Natural killer cell (primary cell): ENCODE results near the gene METTL21A. TPM values are rescaled to one million over a fixed set of nuclear protein-coding genes. Genes with fewer than 3 reads are reported as not detected.
"Not testable (repeated sequence)": the region's sequence is repeated elsewhere in the genome, so short reads cannot be mapped to it uniquely, and the experiment has no call there.

Source experiments
- ATAC-seq, 3 donors: fragments of 150-1000 bp in 2 of 3; fragments of 200-7000 bp in 1 of 3; cut with Tn5 transposase; 1 replicate in 1 of 3; 2 replicates in 2 of 3; pipeline ENCODE4 v1.10.0; 2021; ENCODE audit warnings: mild to moderate bottlenecking in 2 of 3, moderate library complexity in 2 of 3
- DNase-seq, 2 donors: peaks; one replicate each; pipeline versions ENCODE4 v3.0.0 to v3.0.0-alpha.2; 2013 to 2021; ENCODE audit warnings: mixed read lengths in 1 of 2
- H3K27ac ChIP-seq: one replicate; pipeline ENCODE4 v1.5.1; 2013; ENCODE audit warnings: mild to moderate bottlenecking, low read length
- H3K27me3 ChIP-seq: one replicate; pipeline ENCODE4 v1.6.1; 2013; ENCODE audit warnings: low read length; ENCODE audit not compliant: control insufficient read depth, insufficient read depth
- H3K36me3 ChIP-seq: one replicate; pipeline ENCODE4 v1.6.1; 2013; ENCODE audit warnings: low read length; ENCODE audit not compliant: control insufficient read depth, insufficient read depth
- H3K4me1 ChIP-seq: one replicate; pipeline ENCODE4 v1.6.1; 2013; ENCODE audit warnings: low read length; ENCODE audit not compliant: control insufficient read depth, insufficient read depth
- H3K4me3 ChIP-seq: one replicate; pipeline ENCODE4 v1.5.1; 2013; ENCODE audit warnings: low read length
- H3K9me3 ChIP-seq: one replicate; pipeline ENCODE4 v1.6.1; 2013; ENCODE audit warnings: low read length; ENCODE audit not compliant: control insufficient read depth, insufficient read depth
- H3K27ac Mint-ChIP-seq, 2 donors: one replicate each; pipeline ENCODE4 v1.8.0; 2022; ENCODE audit warnings: mild to moderate bottlenecking in 2 of 2, mixed read lengths in 2 of 2, moderate library complexity in 1 of 2
- H3K27me3 Mint-ChIP-seq, 2 donors: one replicate each; pipeline ENCODE4 v1.8.0; 2022; ENCODE audit warnings: low read depth in 2 of 2, mixed read lengths in 2 of 2
- H3K36me3 Mint-ChIP-seq: one replicate; pipeline ENCODE4 v1.8.0; 2022; ENCODE audit warnings: mixed read lengths
- H3K4me1 Mint-ChIP-seq, 2 donors: one replicate each; pipeline ENCODE4 v1.8.0; 2022; ENCODE audit warnings: mixed read lengths in 2 of 2
- H3K4me3 Mint-ChIP-seq: one replicate; pipeline ENCODE4 v1.8.0; 2022; ENCODE audit warnings: mild to moderate bottlenecking, moderate library complexity, mixed read lengths
- H3K9me3 Mint-ChIP-seq, 2 donors: one replicate each; pipeline ENCODE4 v1.8.0; 2022; ENCODE audit warnings: mixed read lengths in 2 of 2
- CTCF ChIP-seq: fragments of 200-600 bp; IDR thresholded peaks from one replicate; pipeline ENCODE4 v1.8.0; 2022; ENCODE audit warnings: antibody characterized with exemption
- WGBS: methylation state at CpG from one replicate; pipeline ENCODE4 v1.1.7; 2013; ENCODE audit warnings: missing lambda C conversion rate; ENCODE audit not compliant: insufficient coverage; 5-methylcytosine and 5-hydroxymethylcytosine counted together
- intact Hi-C: fragments of 100-400 bp; cut with micrococcal nuclease; formaldehyde crosslinking; loops from one replicate; pipeline ENCODE4 v1.14.2; 2022
- total RNA-seq, 4 donors: library from RNA; stranded (reverse); fragments of 120-200 nt in 1 of 4; gene quantifications; one replicate each; pipeline versions ENCODE4 v1.2.3 to v1.2.4, GENCODE V29; 2013 to 2022

Gene METTL21A
- total RNA-seq, 3 donors from 2014 or later (not counting 1 experiment from before 2014, with no cell fraction given) = 10.1 to 11.5 (median 11.0) TPM

GRCh38 chr2:207660994-207661393 is 35.8 kb upstream of the METTL21A start:
- no peaks in the 10 kb centered on the region for H3K36me3 Mint-ChIP-seq
- no peaks in the 10 kb centered on the region for H3K4me1 Mint-ChIP-seq
- H3K9me3 Mint-ChIP-seq = no peaks in the 10 kb centered on the region
- intact Hi-C loops = no loop called here
- ATAC-seq (no peak), DNase-seq (no peak)
- H3K4me3 Mint-ChIP-seq = no peak overlapping the region
- no peak overlapping the region for H3K27ac Mint-ChIP-seq
- no peak for TF ChIP-seq CTCF
- H3K4me1 ChIP-seq = no peaks in the 10 kb centered on the region
- no peaks in the 10 kb centered on the region for H3K27me3 Mint-ChIP-seq
- no peak overlapping the region for H3K4me3 ChIP-seq
- no peaks in the 10 kb centered on the region for H3K27me3 ChIP-seq
- H3K9me3 ChIP-seq = no peaks in the 10 kb centered on the region
- H3K27ac ChIP-seq = no peak overlapping the region
- no peaks in the 10 kb centered on the region for H3K36me3 ChIP-seq
- 96% methylated on average over 7 of the region's 7 CpGs for WGBS

- no peaks in the 10 kb centered on the region for H3K9me3 Mint-ChIP-seq
- Histone ChIP-seq H3K4me1 (no peaks in the 10 kb centered on the region), H3K36me3 (no peaks in the 10 kb centered on the region), H3K27me3 (no peaks in the 10 kb centered on the region), H3K9me3 (no peaks in the 10 kb centered on the region), H3K4me3 (no peak overlapping the region), H3K27ac (no peak overlapping the region)
- H3K4me1 Mint-ChIP-seq = no peaks in the 10 kb centered on the region
- 67% methylated on average over 1 of the region's 4 CpGs for WGBS
- DNase-seq (no peak), ATAC-seq (no peak)
- no peaks in the 10 kb centered on the region for H3K36me3 Mint-ChIP-seq
- intact Hi-C loops = no loop called here
- no peak for TF ChIP-seq CTCF
- no peak overlapping the region for H3K27ac Mint-ChIP-seq
- H3K27me3 Mint-ChIP-seq = no peaks in the 10 kb centered on the region
- no peak overlapping the region for H3K4me3 Mint-ChIP-seq
Measured at GRCh38 chr2:207658156-207658555, 33.0 kb upstream of the METTL21A start.

GRCh38 chr2:207655000-207655399 is 29.8 kb upstream of the METTL21A start:
- Histone ChIP-seq H3K4me1 (no peaks in the 10 kb centered on the region), H3K9me3 (no peaks in the 10 kb centered on the region), H3K27ac (no peak overlapping the region), H3K27me3 (no peaks in the 10 kb centered on the region), H3K36me3 (no peaks in the 10 kb centered on the region), H3K4me3 (no peak overlapping the region)
- ATAC-seq = no peak
- 66% methylated on average over 4 of the region's 4 CpGs for WGBS
- H3K4me1 Mint-ChIP-seq = no peaks in the 10 kb centered on the region
- no peak overlapping the region for H3K4me3 Mint-ChIP-seq
- no peak for DNase-seq
- H3K36me3 Mint-ChIP-seq = no peaks in the 10 kb centered on the region
- intact Hi-C loops = no loop called here
- no peak overlapping the region for H3K27ac Mint-ChIP-seq
- no peak for TF ChIP-seq CTCF
- H3K9me3 Mint-ChIP-seq = no peaks in the 10 kb centered on the region
- H3K27me3 Mint-ChIP-seq = no peaks in the 10 kb centered on the region

GRCh38 chr2:207646582-207646981 is 21.4 kb upstream of the METTL21A start:
- H3K4me1 ChIP-seq, ATAC-seq, H3K4me3 ChIP-seq, H3K27me3 Mint-ChIP-seq, DNase-seq, H3K27ac Mint-ChIP-seq, intact Hi-C loops, H3K36me3 Mint-ChIP-seq, H3K27ac ChIP-seq, H3K36me3 ChIP-seq, H3K4me1 Mint-ChIP-seq, H3K9me3 ChIP-seq, H3K9me3 Mint-ChIP-seq, H3K4me3 Mint-ChIP-seq, H3K27me3 ChIP-seq: not testable (repeated sequence)
- 94% methylated on average over 7 of the region's 7 CpGs for WGBS
